Right lobe of liver (tissue), 4 donors: ENCODE results near the gene KIZ.

ENCODE experiments used
- CTCF ChIP-seq, 4 donors: fragments of 200-600 bp in 3 of 4; fragments of 450-650 bp in 1 of 4; IDR thresholded peaks; one replicate each; pipeline versions ENCODE4 v1.5.1 to v1.8.0; 2016 to 2022; ENCODE audit warnings: antibody characterized with exemption in 4 of 4, mild to moderate bottlenecking in 2 of 4
- POLR2A ChIP-seq: fragments of 450-650 bp; IDR thresholded peaks from one replicate; pipeline ENCODE4 v1.6.1; 2017; ENCODE audit warnings: antibody characterized with exemption, mild to moderate bottlenecking
- donor health status: DM: no; HTN: no; CAD: no.
- donor health status: DM: no; HTN: no; CAD: no.
- donor health status: DM: no; HTN: yes; CAD: no.

- TF ChIP-seq CTCF (IDR thresholded peaks at IDR 0.05) = no peak
- TF ChIP-seq POLR2A = no peak
Observed at GRCh38 chr20:21146215-21146614, 20.3 kb downstream of the KIZ start.
